Measurements from ENCODE around the gene AGBL1.

GRCh38 chr15:86237111-86237500, 157.4 kb downstream of the AGBL1 start:
- no peak for TF ChIP-seq CTCF (IDR thresholded peaks at IDR 0.05)
- TF ChIP-seq POLR2A (IDR thresholded peaks at IDR 0.05) = no peak
- TF ChIP-seq EP300 (IDR thresholded peaks at IDR 0.05) = no peak
